B cell (primary cell): Measurements from ENCODE around the gene ARHGEF4.

Experiments
- CTCF ChIP-seq: fragments of 200-600 bp; IDR thresholded peaks from one replicate; pipeline ENCODE4 v1.8.0; 2022; ENCODE audit warnings: antibody characterized with exemption, mild to moderate bottlenecking
- EZH2 ChIP-seq: IDR thresholded peaks from 2 replicates; pipeline ENCODE4 v1.6.1; 2012; ENCODE audit warnings: borderline replicate concordance, low read depth, mild to moderate bottlenecking, moderate library complexity, low read length; ENCODE audit not compliant: insufficient read depth, poor library complexity, severe bottlenecking

GRCh38 chr2:131039535-131039907 is 202.8 kb downstream of the ARHGEF4 start:
- TF ChIP-seq CTCF: no peak
- TF ChIP-seq EZH2: no peak
